Type B pancreatic cell (in vitro differentiated cells): ENCODE results near the gene PLSCR3. TPM values are rescaled to one million over a fixed set of nuclear protein-coding genes. Genes with fewer than 3 reads are reported as not detected.

Source experiments
- DNase-seq: peaks from one replicate; pipeline ENCODE4 v3.0.0; 2021; ENCODE audit warnings: mixed read lengths; ENCODE audit not compliant: unreplicated experiment; ENCODE audit errors: extremely low spot score
- H3K27ac Mint-ChIP-seq: 2 replicates; pipeline ENCODE4 v1.8.0; 2021; ENCODE audit warnings: mild to moderate bottlenecking, mixed read lengths
- H3K27me3 Mint-ChIP-seq: 2 replicates; pipeline ENCODE4 v1.8.0; 2021; ENCODE audit warnings: mixed read lengths
- H3K36me3 Mint-ChIP-seq: 2 replicates; pipeline ENCODE4 v1.8.0; 2021; ENCODE audit warnings: mixed read lengths
- H3K4me1 Mint-ChIP-seq: one replicate; pipeline ENCODE4 v1.8.0; 2021; ENCODE audit warnings: mixed read lengths; ENCODE audit not compliant: unreplicated experiment
- H3K4me3 Mint-ChIP-seq: 2 replicates; pipeline ENCODE4 v1.8.0; 2021; ENCODE audit warnings: mild to moderate bottlenecking, mixed read lengths
- H3K9me3 Mint-ChIP-seq: 2 replicates; pipeline ENCODE4 v1.8.0; 2021; ENCODE audit warnings: mixed read lengths
- total RNA-seq: library from RNA; stranded (reverse); gene quantifications from 2 replicates; pipeline ENCODE4 v1.2.1, GENCODE V29; 2021; ENCODE audit warnings: low replicate concordance
- TF ChIP-seq, protein P1 (sequence below): fragments of 200-600 bp; sonication (generic); conservative IDR thresholded peaks from 2 replicates; pipeline ENCODE4 v1.5.0; 2021; ENCODE audit warnings: antibody characterized with exemption, mild to moderate bottlenecking

PLSCR3 gene
- total RNA-seq, 1 donor from 2014 or later = 39.8 TPM

DNA sequence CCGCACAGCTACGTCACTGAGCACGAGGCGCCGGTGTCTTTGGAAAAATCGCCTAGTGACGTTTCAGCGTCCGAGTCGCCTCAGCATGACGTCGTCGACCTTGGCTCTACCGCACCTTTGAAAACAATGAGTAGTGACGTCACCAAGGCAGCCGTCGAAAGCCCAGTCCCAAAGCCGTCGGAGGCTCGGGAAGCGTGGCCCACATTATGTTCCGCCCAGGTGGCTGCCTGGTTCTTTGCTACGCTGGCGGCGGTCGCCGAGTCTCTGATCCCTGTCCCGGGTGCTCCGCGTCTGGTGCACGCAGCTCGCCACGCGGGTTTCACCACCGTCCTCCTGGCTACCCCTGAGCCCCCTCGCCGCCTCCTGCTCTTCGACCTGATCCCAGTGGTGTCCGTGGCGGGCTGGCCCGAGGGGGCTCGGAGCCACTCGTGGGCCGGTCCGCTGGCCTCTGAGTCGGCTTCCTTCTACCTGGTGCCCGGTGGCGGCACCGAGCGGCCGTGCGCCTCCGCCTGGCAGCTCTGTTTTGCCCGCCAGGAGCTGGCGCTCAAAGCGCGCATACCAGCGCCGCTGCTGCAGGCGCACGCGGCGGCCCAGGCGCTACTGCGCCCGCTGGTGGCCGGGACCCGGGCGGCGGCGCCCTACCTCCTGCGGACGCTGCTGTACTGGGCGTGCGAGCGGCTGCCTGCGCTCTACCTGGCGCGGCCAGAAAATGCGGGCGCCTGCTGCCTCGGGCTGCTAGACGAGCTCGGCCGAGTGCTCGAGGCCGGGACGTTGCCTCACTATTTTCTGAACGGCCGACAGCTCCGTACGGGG, 42.4 kb upstream of the PLSCR3 start:
- H3K9me3 Mint-ChIP-seq = no peaks in the 10 kb centered on the region
- peaks cover 4% of the 10 kb centered on the region for H3K36me3 Mint-ChIP-seq
- TF ChIP-seq, protein P1, sequence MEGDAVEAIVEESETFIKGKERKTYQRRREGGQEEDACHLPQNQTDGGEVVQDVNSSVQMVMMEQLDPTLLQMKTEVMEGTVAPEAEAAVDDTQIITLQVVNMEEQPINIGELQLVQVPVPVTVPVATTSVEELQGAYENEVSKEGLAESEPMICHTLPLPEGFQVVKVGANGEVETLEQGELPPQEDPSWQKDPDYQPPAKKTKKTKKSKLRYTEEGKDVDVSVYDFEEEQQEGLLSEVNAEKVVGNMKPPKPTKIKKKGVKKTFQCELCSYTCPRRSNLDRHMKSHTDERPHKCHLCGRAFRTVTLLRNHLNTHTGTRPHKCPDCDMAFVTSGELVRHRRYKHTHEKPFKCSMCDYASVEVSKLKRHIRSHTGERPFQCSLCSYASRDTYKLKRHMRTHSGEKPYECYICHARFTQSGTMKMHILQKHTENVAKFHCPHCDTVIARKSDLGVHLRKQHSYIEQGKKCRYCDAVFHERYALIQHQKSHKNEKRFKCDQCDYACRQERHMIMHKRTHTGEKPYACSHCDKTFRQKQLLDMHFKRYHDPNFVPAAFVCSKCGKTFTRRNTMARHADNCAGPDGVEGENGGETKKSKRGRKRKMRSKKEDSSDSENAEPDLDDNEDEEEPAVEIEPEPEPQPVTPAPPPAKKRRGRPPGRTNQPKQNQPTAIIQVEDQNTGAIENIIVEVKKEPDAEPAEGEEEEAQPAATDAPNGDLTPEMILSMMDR = peak; percentile 77
- H3K27me3 Mint-ChIP-seq = peaks cover 46% of the 10 kb centered on the region
- H3K4me3 Mint-ChIP-seq = peak overlapping the region; percentile 93
- peak overlapping the region; percentile 99 for H3K27ac Mint-ChIP-seq
- H3K4me1 Mint-ChIP-seq = peaks cover 28% of the 10 kb centered on the region
- DNase-seq = peak; percentile 84

DNA sequence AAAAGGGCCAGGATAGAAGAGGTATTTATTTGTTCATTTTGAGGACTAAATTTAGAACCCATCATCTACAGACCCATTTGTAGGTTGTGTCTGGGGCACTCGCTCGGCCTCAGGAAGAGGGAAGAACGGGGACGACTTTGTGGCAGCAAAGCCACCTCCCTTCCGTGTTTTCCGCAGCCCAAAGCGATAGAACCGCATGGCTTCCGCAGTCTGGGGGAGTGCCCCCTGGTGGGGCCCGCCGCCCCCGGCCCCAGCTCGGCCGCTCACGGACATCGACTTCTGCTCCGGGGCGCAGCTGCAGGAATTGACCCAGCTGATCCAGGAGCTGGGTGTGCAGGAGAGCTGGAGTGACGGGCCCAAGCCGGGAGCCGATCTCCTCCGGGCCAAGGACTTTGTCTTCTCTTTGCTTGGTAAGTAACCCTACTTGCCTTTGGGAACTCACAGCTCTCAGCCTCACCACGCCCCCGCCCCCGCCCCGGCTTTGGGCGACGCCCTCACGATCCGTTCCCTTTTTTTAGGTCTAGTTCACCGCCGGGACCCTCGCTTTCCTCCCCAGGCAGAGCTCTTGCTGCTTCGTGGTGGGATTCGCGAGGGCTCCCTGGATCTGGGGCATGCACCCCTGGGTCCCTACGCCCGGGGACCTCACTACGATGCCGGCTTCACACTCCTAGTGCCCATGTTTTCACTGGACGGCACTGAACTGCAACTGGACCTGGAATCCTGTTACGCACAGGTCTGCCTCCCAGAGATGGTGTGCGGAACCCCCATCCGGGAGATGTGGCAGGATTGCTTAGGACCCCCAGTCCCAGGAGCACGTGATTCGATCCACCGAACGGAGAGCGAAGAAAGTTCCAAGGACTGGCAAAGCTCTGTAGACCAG, 41.6 kb upstream of the PLSCR3 start:
- TF ChIP-seq, protein P1 = peak; percentile 20
- DNase-seq = no peak
- Mint-ChIP-seq H3K36me3 (peaks cover 4% of the 10 kb centered on the region), H3K9me3 (no peaks in the 10 kb centered on the region), H3K4me1 (peaks cover 20% of the 10 kb centered on the region), H3K27ac (peak overlapping the region; percentile 99), H3K4me3 (peak overlapping the region; percentile 93), H3K27me3 (peaks cover 40% of the 10 kb centered on the region)

DNA sequence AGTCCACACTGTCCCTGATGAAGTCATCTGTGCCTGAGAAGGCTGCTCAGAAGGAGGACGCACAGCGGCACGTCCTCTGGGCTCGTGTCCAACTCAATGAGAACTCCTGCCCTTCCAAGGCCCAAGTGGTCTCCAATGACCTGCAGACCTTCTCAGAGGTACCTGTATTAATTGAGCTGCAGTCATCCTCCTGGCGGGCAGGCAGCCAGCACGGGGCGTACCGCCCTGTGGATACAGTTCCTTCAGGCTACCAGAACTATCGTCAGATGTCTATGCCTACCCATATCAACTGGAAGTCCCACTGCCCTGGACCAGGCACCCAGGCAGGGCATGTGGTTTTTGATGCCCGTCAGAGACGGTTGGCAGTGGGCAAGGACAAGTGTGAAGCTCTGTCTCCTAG, 38.0 kb upstream of the PLSCR3 start:
- H3K27ac Mint-ChIP-seq = no peak overlapping the region
- H3K9me3 Mint-ChIP-seq = no peaks in the 10 kb centered on the region
- peaks cover 18% of the 10 kb centered on the region for H3K27me3 Mint-ChIP-seq
- H3K36me3 Mint-ChIP-seq = no peaks in the 10 kb centered on the region
- TF ChIP-seq, protein P1 = no peak
- no peak for DNase-seq
- H3K4me3 Mint-ChIP-seq = no peak overlapping the region
- H3K4me1 Mint-ChIP-seq = peaks cover 8% of the 10 kb centered on the region

DNA sequence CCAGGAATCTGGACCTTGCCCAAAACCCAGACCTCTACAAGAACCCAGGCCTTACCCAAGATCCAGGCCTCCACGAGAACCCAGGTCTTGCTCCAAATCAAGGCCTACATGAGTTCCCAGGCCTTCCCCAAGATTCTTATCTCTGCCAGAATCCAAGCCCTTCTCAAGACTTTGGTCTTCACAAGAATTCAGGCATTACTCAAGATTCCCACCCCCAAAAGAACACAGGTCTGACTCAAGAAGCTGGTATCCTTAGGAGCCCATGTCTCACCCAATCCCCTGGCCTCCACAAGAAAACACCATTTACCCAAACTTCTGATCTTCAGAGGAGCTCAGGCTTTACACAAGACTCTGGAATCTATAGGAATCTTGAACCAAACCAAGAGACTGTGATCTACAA, 36.9 kb upstream of the PLSCR3 start:
- Mint-ChIP-seq H3K4me3 (no peak overlapping the region), H3K4me1 (peaks cover 8% of the 10 kb centered on the region), H3K36me3 (no peaks in the 10 kb centered on the region), H3K27me3 (peaks cover 11% of the 10 kb centered on the region), H3K27ac (no peak overlapping the region), H3K9me3 (no peaks in the 10 kb centered on the region)
- TF ChIP-seq, protein P1 = no peak
- DNase-seq = no peak

DNA sequence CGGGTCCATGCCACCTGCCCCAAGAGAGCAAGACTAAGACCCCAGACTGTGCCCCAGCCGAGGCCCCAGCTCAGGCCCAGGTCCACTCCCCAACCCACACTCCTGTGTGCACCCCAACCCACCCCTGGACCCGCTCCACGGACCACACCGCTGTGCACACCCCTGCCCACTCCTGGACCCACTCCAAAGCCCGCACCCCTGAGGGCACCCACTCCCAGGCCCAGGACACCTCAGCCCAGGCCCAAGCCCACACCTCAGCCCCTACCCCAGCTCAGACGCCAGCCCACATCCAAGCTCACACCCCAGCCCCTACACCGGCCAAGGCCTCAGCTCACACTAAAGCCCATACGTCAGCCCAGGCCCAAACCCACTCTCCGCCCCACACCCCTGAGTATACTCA, 35.4 kb upstream of the PLSCR3 start:
- no peaks in the 10 kb centered on the region for H3K27me3 Mint-ChIP-seq
- no peak overlapping the region for H3K27ac Mint-ChIP-seq
- no peak overlapping the region for H3K4me3 Mint-ChIP-seq
- TF ChIP-seq, protein P1 = no peak
- no peaks in the 10 kb centered on the region for H3K9me3 Mint-ChIP-seq
- H3K36me3 Mint-ChIP-seq = no peaks in the 10 kb centered on the region
- no peaks in the 10 kb centered on the region for H3K4me1 Mint-ChIP-seq
- DNase-seq = no peak
